ENCODE measurements around the gene FERMT3.

DNA sequence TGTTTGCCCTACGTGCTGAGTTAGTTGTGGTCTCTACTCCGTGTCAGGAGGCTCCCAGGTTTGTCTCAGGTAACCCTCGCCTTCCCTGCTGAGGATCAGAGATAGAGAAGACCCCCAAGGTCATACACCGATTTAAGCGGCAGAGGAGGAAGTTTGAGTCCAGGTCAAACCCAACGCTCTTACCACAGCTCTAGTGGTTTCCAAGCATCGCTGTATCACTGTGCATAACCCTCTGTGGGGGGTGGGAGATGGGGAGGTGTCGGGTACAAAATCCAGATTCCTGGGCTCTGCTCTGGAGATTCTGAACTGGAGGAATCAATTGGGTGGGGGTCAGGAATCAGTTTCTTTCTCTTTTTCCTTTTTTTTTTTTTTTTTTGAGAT, 24.5 kb downstream of the FERMT3 start:
- TF ChIP-seq, protein P1, sequence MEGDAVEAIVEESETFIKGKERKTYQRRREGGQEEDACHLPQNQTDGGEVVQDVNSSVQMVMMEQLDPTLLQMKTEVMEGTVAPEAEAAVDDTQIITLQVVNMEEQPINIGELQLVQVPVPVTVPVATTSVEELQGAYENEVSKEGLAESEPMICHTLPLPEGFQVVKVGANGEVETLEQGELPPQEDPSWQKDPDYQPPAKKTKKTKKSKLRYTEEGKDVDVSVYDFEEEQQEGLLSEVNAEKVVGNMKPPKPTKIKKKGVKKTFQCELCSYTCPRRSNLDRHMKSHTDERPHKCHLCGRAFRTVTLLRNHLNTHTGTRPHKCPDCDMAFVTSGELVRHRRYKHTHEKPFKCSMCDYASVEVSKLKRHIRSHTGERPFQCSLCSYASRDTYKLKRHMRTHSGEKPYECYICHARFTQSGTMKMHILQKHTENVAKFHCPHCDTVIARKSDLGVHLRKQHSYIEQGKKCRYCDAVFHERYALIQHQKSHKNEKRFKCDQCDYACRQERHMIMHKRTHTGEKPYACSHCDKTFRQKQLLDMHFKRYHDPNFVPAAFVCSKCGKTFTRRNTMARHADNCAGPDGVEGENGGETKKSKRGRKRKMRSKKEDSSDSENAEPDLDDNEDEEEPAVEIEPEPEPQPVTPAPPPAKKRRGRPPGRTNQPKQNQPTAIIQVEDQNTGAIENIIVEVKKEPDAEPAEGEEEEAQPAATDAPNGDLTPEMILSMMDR (IDR thresholded peaks at IDR 0.05; ENCODE audit: borderline replicate concordance, extremely low read depth, low read length, poor library complexity, severe bottlenecking): no peak
- TF ChIP-seq EZH2 (IDR thresholded peaks at IDR 0.05; ENCODE audit: borderline replicate concordance, low read depth, low read length, severe bottlenecking): no peak
